ENCODE results near the gene CBX6. TPM values are rescaled to one million over a fixed set of nuclear protein-coding genes. Genes with fewer than 3 reads are reported as not detected.

CBX6 gene
- total and polyA plus RNA-seq, 2 of the 8 experiments (the other 6 are each of a cell fraction or from before 2014, with no cell fraction given), result 10.6 to 27.5 TPM

DNA sequence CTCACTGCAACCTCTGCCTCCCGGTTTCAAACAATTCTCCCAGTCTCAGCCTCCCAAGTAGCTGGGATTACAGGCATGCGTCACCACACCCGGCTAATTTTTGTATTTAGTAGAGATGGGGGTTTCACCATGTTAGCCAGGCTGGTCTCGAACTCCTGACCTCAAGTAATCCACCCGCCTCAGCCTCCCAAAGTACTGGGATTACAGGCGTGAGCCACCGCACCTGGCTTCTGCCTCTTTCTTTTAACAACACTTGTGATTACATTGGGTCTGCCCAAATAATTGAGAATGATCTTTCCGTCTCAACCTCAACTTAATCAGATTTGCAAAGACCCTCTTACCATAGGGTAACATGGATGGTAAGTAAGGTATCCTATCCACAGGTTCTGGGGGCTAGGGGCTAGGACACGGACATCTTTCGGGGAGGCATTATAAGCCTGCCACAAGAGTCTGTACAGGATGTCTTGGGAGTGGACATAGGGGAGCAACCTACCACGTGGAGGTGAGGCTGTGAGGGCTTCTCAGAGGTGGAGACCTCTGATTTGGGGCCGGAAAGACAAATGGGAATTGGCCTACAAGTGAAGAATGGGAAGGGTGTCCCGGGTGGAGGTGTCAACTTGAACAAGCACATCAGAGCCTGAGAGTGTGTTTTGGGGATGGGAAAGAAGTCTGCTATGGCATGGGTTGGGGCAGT is 2.7 kb upstream of the CBX6 start:
- H3K14ac ChIP-seq (ENCODE audit: insufficient read length), result no peak overlapping the region
- no peak overlapping the region for H3K9ac ChIP-seq (replicated peaks in 1 of 4; ENCODE audit: extremely low read depth in 1 of 4, low read depth in 3 of 4, low read length in 3 of 4)
- no peak overlapping the region for H3K23ac ChIP-seq (ENCODE audit: insufficient read length)
- H3K4ac ChIP-seq (replicated peaks; ENCODE audit: insufficient read length, low read depth, low read length), result no peak overlapping the region
- TF ChIP-seq TAF7 (optimal IDR thresholded peaks at IDR 0.05; ENCODE audit: borderline replicate concordance, low read depth, low read length) (no peak), SP2 (IDR thresholded peaks at IDR 0.05; ENCODE audit: low read length) (no peak), YY1 (IDR thresholded peaks at IDR 0.05; ENCODE audit: low read depth, low read length) (no peak), SUZ12 (IDR thresholded peaks at IDR 0.05; ENCODE audit: low read length) (no peak)
- H3K56ac ChIP-seq (replicated peaks; ENCODE audit: insufficient read length, low read depth, low read length), result no peak overlapping the region
- H3K36me3 ChIP-seq (ENCODE audit: control insufficient read depth in 2 of 4, insufficient read depth in 4 of 4, low read length in 3 of 4), result peaks cover 0 to 3% (median 3%) of the 10 kb centered on the region in 4 experiments; a peak in 3 of 8 replicates
- DNase-seq (ENCODE audit: low read depth in 1 of 2, low spot score in 2 of 2), result no peak
- H4K20me1 ChIP-seq (replicated peaks in 1 of 2; ENCODE audit: control insufficient read depth in 1 of 2, insufficient read depth in 2 of 2, low read length in 2 of 2), result peaks cover 0 to 3% of the 10 kb centered on the region in 2 experiments
- no peak overlapping the region for H2AK5ac ChIP-seq (ENCODE audit: low read depth, low read length)
- H3K18ac ChIP-seq (ENCODE audit: extremely low read depth, low read length), result no peak overlapping the region
- H4K5ac ChIP-seq (ENCODE audit: insufficient read length, low read depth, low read length), result no peak overlapping the region
- H2BK12ac ChIP-seq (ENCODE audit: low read depth, low read length), result 0 out of 2 replicates have a peak overlapping the region, but pooled peaks have one; percentile 31
- H3K4me1 ChIP-seq (replicated peaks in 1 of 4; ENCODE audit: control insufficient read depth in 3 of 4, insufficient read depth in 4 of 4, low read length in 3 of 4), result peaks cover 3 to 14% (median 9%) of the 10 kb centered on the region in 4 experiments; a peak in 5 of 7 replicates
- no peaks in the 10 kb centered on the region for H3K9me3 ChIP-seq (ENCODE audit: insufficient read depth in 2 of 2, low read depth in 1 of 2, low read length in 1 of 2)
- FAIRE-seq, result no peak
- no peak overlapping the region for H2BK5ac ChIP-seq (ENCODE audit: low read depth, low read length)
- no peak overlapping the region for H3K4me3 ChIP-seq (ENCODE audit: extremely low read depth in 1 of 4, insufficient read depth in 2 of 4, low read depth in 3 of 4, low read length in 4 of 4)
- no peaks in the 10 kb centered on the region; a peak in 2 of 7 replicates for H3K27me3 ChIP-seq (replicated peaks in 1 of 4; ENCODE audit: control insufficient read depth in 3 of 4, extremely low read depth in 1 of 4, insufficient read depth in 3 of 4, low read length in 3 of 4)
- H2BK120ac ChIP-seq (replicated peaks; ENCODE audit: low read depth, low read length), result no peak overlapping the region
- H3K27ac ChIP-seq (ENCODE audit: low read depth, low read length), result no peak overlapping the region
- POLR2A ChIA-PET (ENCODE audit: partially characterized antibody), result interaction anchor here (1.2 kb wide), 2 partner anchors 10 to 46 kb away, joined by 3 to 4 read pairs; no protein-coding TSS in a partner anchor
- H3K23me2 ChIP-seq (ENCODE audit: low read depth, low read length), result peaks cover 9% of the 10 kb centered on the region; the same call in 1 of the 2 replicates
- 0 out of 2 replicates have a peak overlapping the region, but pooled peaks have one; percentile 80 for H2BK20ac ChIP-seq (ENCODE audit: low read length)
- WGBS, 2 experiments (ENCODE audit: extremely low coverage in 1 of 2, insufficient coverage in 1 of 2, insufficient read length in 1 of 2, insufficient replicate concordance in 2 of 2, low coverage in 1 of 2, low lambda C conversion rate in 2 of 2, missing lambda C conversion rate in 1 of 2), result 85% methylated on average over 13 of the region's 13 CpGs; no CpG with 5 or more reads in 1 of the 2 experiments
- no peak overlapping the region for H4K91ac ChIP-seq (replicated peaks; ENCODE audit: insufficient read length, low read length)
- H2AFZ ChIP-seq (ENCODE audit: low read length), result no peak overlapping the region
- H2BK15ac ChIP-seq (ENCODE audit: low read length), result 0 out of 2 replicates have a peak overlapping the region, but pooled peaks have one; percentile 53
- CTCF ChIA-PET (ENCODE audit: partially characterized antibody), result interaction anchor here (0.8 to 1.0 kb wide), 3 partner anchors 13 to 106 kb away, joined by 3 to 5 read pairs (median 3); no protein-coding TSS in a partner anchor
- no peak overlapping the region for H4K8ac ChIP-seq (ENCODE audit: extremely low read depth, insufficient read depth, low read length)
- H3K79me1 ChIP-seq (ENCODE audit: low read depth, low read length), result no peaks in the 10 kb centered on the region
- H3K4me2 ChIP-seq (ENCODE audit: insufficient read depth in 1 of 2, low read depth in 2 of 2, low read length in 2 of 2), result no peak overlapping the region
- peaks cover 0 to 9% of the 10 kb centered on the region in 2 experiments; a peak in 2 of 4 replicates for H3K79me2 ChIP-seq (ENCODE audit: control insufficient read depth in 1 of 2, insufficient read depth in 2 of 2, low read length in 2 of 2)
